Panc1 (cell line): ENCODE measurements around the gene CSMD2. TPM values are rescaled to one million over a fixed set of nuclear protein-coding genes. Genes with fewer than 3 reads are reported as not detected.

Experiments used
- ATAC-seq: fragments of 200-7000 bp; cut with Tn5 transposase; 2 replicates; pipeline ENCODE4 v1.9.1; 2020; ENCODE audit warnings: mild to moderate bottlenecking, moderate library complexity
- BruUV-seq: library from RNA; stranded (reverse); fragments of 400-500 nt; replicated peaks from 2 replicates; lab custom pipeline; 2021; lab: Mats Ljungman, UMichigan
- CTCF ChIA-PET: fragments of 300-600 bp; sonication (Branson Sonifier 250); formaldehyde crosslinking; loops from one replicate; lab custom pipeline; 2022; ENCODE audit warnings: antibody characterized with exemption; lab: Charles Lee
- POLR2A ChIA-PET: fragments of 300-600 bp; sonication (Branson Sonifier 250); formaldehyde crosslinking; loops from one replicate; lab custom pipeline; 2022; ENCODE audit warnings: antibody characterized with exemption; lab: Charles Lee
- DNase-seq: peaks from one replicate; pipeline ENCODE4 v3.0.0-alpha.2; 2010; ENCODE audit warnings: low read depth, low spot score
- H3K27ac ChIP-seq: 2 replicates; pipeline ENCODE4 v1.5.1; 2011; ENCODE audit warnings: mild to moderate bottlenecking, low read length, inconsistent platforms
- H3K27me3 ChIP-seq: fragments of 200-500 bp; sonication (Bioruptor generic); 2 replicates; pipeline ENCODE4 v1.6.0; 2014; ENCODE audit warnings: low read length, inconsistent platforms; ENCODE audit not compliant: control insufficient read depth, insufficient read depth
- H3K36me3 ChIP-seq: fragments of 200-500 bp; sonication (Bioruptor generic); 2 replicates; pipeline ENCODE4 v1.5.1; 2014; ENCODE audit warnings: inconsistent platforms, mild to moderate bottlenecking, low read length, moderate library complexity; ENCODE audit not compliant: control insufficient read depth, insufficient read depth
- H3K4me1 ChIP-seq: 2 replicates; pipeline ENCODE4 v1.5.1; 2011; ENCODE audit warnings: inconsistent platforms, mild to moderate bottlenecking, low read length, moderate library complexity; ENCODE audit not compliant: control insufficient read depth, insufficient read depth
- H3K4me3 ChIP-seq, 2 experiments: 2 replicates each; pipeline ENCODE4 v1.5.1; 2011 to 2012; ENCODE audit warnings: low read depth in 2 of 2, low read length in 2 of 2, mild to moderate bottlenecking in 2 of 2, inconsistent platforms in 1 of 2, moderate library complexity in 1 of 2
- H3K9me3 ChIP-seq: fragments of 200-500 bp; sonication (Bioruptor generic); 2 replicates; pipeline ENCODE4 v1.5.1; 2014; ENCODE audit warnings: low read depth, mild to moderate bottlenecking, inconsistent platforms, low read length, moderate library complexity; ENCODE audit not compliant: control insufficient read depth, insufficient read depth
- POLR2AphosphoS5 ChIP-seq: IDR thresholded peaks from 2 replicates; pipeline ENCODE4 v1.6.1; 2012; ENCODE audit warnings: mild to moderate bottlenecking, low read depth, low read length, moderate library complexity
- REST ChIP-seq, 2 experiments: IDR thresholded peaks; 2 replicates each; pipeline ENCODE4 v1.6.1; 2011 to 2012; ENCODE audit warnings: low read depth in 2 of 2, control low read depth in 1 of 2, low read length in 1 of 2, mild to moderate bottlenecking in 1 of 2, moderate library complexity in 1 of 2; ENCODE audit not compliant: insufficient read depth in 1 of 2
- SIN3A ChIP-seq: IDR thresholded peaks from 2 replicates; pipeline ENCODE4 v1.6.1; 2012; ENCODE audit warnings: low read depth, mild to moderate bottlenecking, low read length, moderate library complexity, borderline replicate concordance; ENCODE audit not compliant: insufficient read depth
- TCF7L2 ChIP-seq: IDR thresholded peaks from 2 replicates; pipeline ENCODE4 v1.6.1; 2011; ENCODE audit warnings: mild to moderate bottlenecking, low read depth, low read length, inconsistent platforms
- in situ Hi-C: cut with HindIII; loops from 2 replicates; pipeline ENCODE4 v1.10.0; 2016; ENCODE audit warnings: low sequenced_read_pairs, low pct_unique_long_range_greater_than_20kb
- intact Hi-C: fragments of 100-400 bp; cut with micrococcal nuclease; formaldehyde crosslinking; loops from one replicate; pipeline ENCODE4 v1.10.0; 2022; ENCODE audit not compliant: unreplicated experiment
- total RNA-seq: library from RNA; stranded (reverse); gene quantifications from one replicate; pipeline ENCODE4 v1.2.1, GENCODE V29; 2021; ENCODE audit not compliant: unreplicated experiment
- TF ChIP-seq, protein P1 (sequence below): fragments of 450-650 bp; IDR thresholded peaks from 2 replicates; pipeline ENCODE4 v1.5.1; 2017; ENCODE audit warnings: mild to moderate bottlenecking

The CSMD2 gene
- total RNA-seq, 1 experiment from 2014 or later = not detected

- POLR2A ChIA-PET = no interaction called here
- H3K4me1 ChIP-seq = no peaks in the 10 kb centered on the region
- BruUV-seq = no TSS peak
- no peak for TF ChIP-seq POLR2AphosphoS5
- TF ChIP-seq SIN3A = no peak
- in situ Hi-C loops (no loop called here), intact Hi-C loops (no loop called here)
- H3K27ac ChIP-seq = no peak overlapping the region
- H3K4me3 ChIP-seq = no peak overlapping the region
- H3K27me3 ChIP-seq = no peaks in the 10 kb centered on the region; the same call in 1 of the 2 replicates
- H3K9me3 ChIP-seq = no peaks in the 10 kb centered on the region
- CTCF ChIA-PET = no interaction called here
- no peak for DNase-seq
- no peaks in the 10 kb centered on the region for H3K36me3 ChIP-seq
- no peak for ATAC-seq
These were observed 27.6 kb upstream of the CSMD2 start for GRCh38 chr1:34192621-34193020.

DNA sequence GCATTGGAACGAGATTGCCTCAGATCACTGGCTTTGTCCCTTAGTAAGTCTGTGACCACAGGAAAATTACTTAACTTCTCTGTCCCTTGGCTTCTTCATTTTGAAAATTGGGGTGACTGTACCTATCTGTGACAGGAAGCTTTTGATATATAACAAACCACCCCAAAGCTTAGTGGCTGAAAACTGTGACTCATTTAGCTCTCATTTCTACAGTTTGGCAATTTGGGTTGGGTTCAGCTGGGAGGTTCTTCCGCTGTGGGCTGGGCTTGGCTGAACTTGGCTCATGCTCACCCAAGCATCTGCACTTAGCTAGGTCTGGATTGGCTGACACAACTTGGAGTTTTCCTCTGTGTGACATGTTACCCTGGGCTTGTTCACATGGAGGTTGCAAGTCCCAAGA lies 25.7 kb upstream of the CSMD2 start:
- ATAC-seq (no peak), DNase-seq (no peak)
- intact Hi-C loops = no loop called here
- no peak overlapping the region for H3K4me3 ChIP-seq
- H3K36me3 ChIP-seq = no peaks in the 10 kb centered on the region
- TF ChIP-seq TCF7L2 (no peak), POLR2AphosphoS5 (no peak), REST (IDR thresholded peaks at IDR 0.05; ENCODE audit: insufficient read depth in 1 of 2, low read depth in 2 of 2, low read length in 1 of 2) (no peak), SIN3A (no peak)
- TF ChIP-seq, protein P1, sequence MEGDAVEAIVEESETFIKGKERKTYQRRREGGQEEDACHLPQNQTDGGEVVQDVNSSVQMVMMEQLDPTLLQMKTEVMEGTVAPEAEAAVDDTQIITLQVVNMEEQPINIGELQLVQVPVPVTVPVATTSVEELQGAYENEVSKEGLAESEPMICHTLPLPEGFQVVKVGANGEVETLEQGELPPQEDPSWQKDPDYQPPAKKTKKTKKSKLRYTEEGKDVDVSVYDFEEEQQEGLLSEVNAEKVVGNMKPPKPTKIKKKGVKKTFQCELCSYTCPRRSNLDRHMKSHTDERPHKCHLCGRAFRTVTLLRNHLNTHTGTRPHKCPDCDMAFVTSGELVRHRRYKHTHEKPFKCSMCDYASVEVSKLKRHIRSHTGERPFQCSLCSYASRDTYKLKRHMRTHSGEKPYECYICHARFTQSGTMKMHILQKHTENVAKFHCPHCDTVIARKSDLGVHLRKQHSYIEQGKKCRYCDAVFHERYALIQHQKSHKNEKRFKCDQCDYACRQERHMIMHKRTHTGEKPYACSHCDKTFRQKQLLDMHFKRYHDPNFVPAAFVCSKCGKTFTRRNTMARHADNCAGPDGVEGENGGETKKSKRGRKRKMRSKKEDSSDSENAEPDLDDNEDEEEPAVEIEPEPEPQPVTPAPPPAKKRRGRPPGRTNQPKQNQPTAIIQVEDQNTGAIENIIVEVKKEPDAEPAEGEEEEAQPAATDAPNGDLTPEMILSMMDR = no peak
- no peaks in the 10 kb centered on the region for H3K4me1 ChIP-seq
- ChIA-PET POLR2A (no interaction called here), CTCF (no interaction called here)
- BruUV-seq = no TSS peak
- H3K9me3 ChIP-seq = no peaks in the 10 kb centered on the region
- no peak overlapping the region for H3K27ac ChIP-seq
- in situ Hi-C loops = no loop called here
- H3K27me3 ChIP-seq = no peaks in the 10 kb centered on the region; the same call in 1 of the 2 replicates

DNA sequence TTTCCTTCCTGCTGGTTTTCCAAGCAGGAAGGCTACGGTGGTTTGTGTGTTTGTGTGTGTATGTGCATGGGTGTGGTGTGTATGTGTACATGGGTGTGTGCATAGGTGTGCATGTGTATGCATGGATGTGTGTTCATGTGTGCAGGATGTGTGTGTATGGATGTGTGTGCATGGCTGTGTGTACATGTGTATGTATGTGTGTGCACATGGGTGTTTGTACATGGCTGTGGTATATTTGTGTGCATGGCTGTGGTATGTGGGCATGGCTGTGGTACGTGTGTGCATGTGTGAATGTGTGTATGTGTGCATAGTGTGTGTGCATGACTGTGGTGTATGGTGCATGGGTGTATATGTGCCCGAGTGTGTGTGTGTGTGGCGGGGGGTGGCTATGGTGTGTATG lies 24.0 kb upstream of the CSMD2 start:
- intact Hi-C loops (no loop called here), in situ Hi-C loops (no loop called here)
- TF ChIP-seq, protein P1 = no peak
- TF ChIP-seq TCF7L2 (no peak), REST (IDR thresholded peaks at IDR 0.05; ENCODE audit: insufficient read depth in 1 of 2, low read depth in 2 of 2, low read length in 1 of 2) (no peak), SIN3A (no peak), POLR2AphosphoS5 (no peak)
- H3K4me3 ChIP-seq = no peak overlapping the region
- no peaks in the 10 kb centered on the region for H3K36me3 ChIP-seq
- no TSS peak for BruUV-seq
- H3K4me1 ChIP-seq = no peaks in the 10 kb centered on the region
- ATAC-seq (no peak), DNase-seq (no peak)
- ChIA-PET CTCF (no interaction called here), POLR2A (no interaction called here)
- peaks cover 2% of the 10 kb centered on the region; the same call in 1 of the 2 replicates for H3K27me3 ChIP-seq
- no peaks in the 10 kb centered on the region for H3K9me3 ChIP-seq
- H3K27ac ChIP-seq = no peak overlapping the region
